Adrenal gland (tissue), 12 donors: ENCODE results near the gene IPO11. TPM values are rescaled to one million over a fixed set of nuclear protein-coding genes. Genes with fewer than 3 reads are reported as not detected.

Experiments used
- DNase-seq, 7 donors: peaks; one replicate each; pipeline ENCODE4 v3.0.0-alpha.2; 2019 to 2020
- H3K27ac ChIP-seq, 5 donors: fragments of 200-600 bp; sonication (generic) in 4 of 5; 1 replicate in 3 of 5; 2 replicates in 2 of 5; pipeline versions ENCODE4 v1.5.1 to v1.8.0; 2016 to 2020; ENCODE audit warnings: mild to moderate bottlenecking in 1 of 5
- H3K27me3 ChIP-seq: fragments of 200-600 bp; 2 replicates; pipeline ENCODE4 v1.8.0; 2021
- H3K36me3 ChIP-seq, 2 donors: fragments of 200-600 bp; replicated peaks in 1 of 2; 1 replicate in 1 of 2; 2 replicates in 1 of 2; pipeline versions ENCODE4 v1.5.1 to v1.8.0; 2018 to 2022
- H3K4me1 ChIP-seq, 2 donors: fragments of 200-600 bp; replicated peaks in 1 of 2; 1 replicate in 1 of 2; 2 replicates in 1 of 2; pipeline versions ENCODE4 v1.5.1 to v1.8.0; 2018 to 2021
- H3K4me3 ChIP-seq, 4 donors: fragments of 200-600 bp; sonication (generic) in 3 of 4; one replicate each; pipeline ENCODE4 v1.5.1; 2016 to 2018
- H3K9me3 ChIP-seq, 3 donors: fragments of 200-600 bp; sonication (generic) in 1 of 3; replicated peaks in 1 of 3; 1 replicate in 2 of 3; 2 replicates in 1 of 3; pipeline versions ENCODE4 v1.5.1 to v1.8.0; 2016 to 2021
- POLR2A ChIP-seq, 2 donors: fragments of 450-650 bp; IDR thresholded peaks; one replicate each; pipeline ENCODE4 v1.6.1; 2017; ENCODE audit warnings: antibody characterized with exemption in 2 of 2, mild to moderate bottlenecking in 2 of 2, moderate library complexity in 1 of 2
- WGBS, 4 donors: extraction: QIAGEN DNeasy Blood & Tissue Kit in 2 of 4; methylation state at CpG; one replicate each; pipeline versions ENCODE4 v1.1.5 to v1.1.7; 2013 to 2017; 5-methylcytosine and 5-hydroxymethylcytosine counted together
- intact Hi-C, 2 donors: fragments of 100-400 bp; cut with DNase I; formaldehyde crosslinking; loops; one replicate each; pipeline versions ENCODE4 v1.14.1 to v1.15.0; 2022 to 2023
- polyA plus RNA-seq, 3 donors: library from polyadenylated mRNA; stranded (reverse); fragments of 200-250 nt in 2 of 3; fragments of 350-450 nt in 1 of 3; fragmentation: Illumina TruSeq in 1 of 3; extraction: RNeasy Lipid Tissue Mini Kit (QIAGEN cat#74804) in 1 of 3; gene quantifications; one replicate each; pipeline ENCODE4 v1.2.3, GENCODE V29; 2013 to 2014
- total RNA-seq, 9 donors: library from RNA; depleted of rRNA in 4 of 9; stranded (reverse); fragments of >200 nt in 4 of 9; fragments of 120-200 nt in 1 of 9; fragmentation: NEBNext Ultra II Directional in 1 of 9; extraction: Animal tissue kit (Norgen Biotek cat#: 25700) in 1 of 9; gene quantifications; one replicate each; pipeline versions ENCODE4 v1.1.0 to v1.2.4, GENCODE V29; 2013 to 2023
- TF ChIP-seq, protein P1 (sequence below), 6 experiments: fragments of 450-650 bp in 4 of 6; fragments of 200-600 bp in 2 of 6; sonication (generic) in 1 of 6; IDR thresholded peaks; 1 replicate in 5 of 6; 2 replicates in 1 of 6; pipeline versions ENCODE4 v1.5.1 to v1.8.0; 2016 to 2021; ENCODE audit warnings: antibody characterized with exemption in 6 of 6, mild to moderate bottlenecking in 2 of 6, moderate library complexity in 1 of 6
- donor health status: healthy with polysubstance abuse.
- donor health status: Bipolar disorder and iron deficiency.
- donor health status: DM: yes; HTN: yes; CAD: no.
- donor health status: DM: no; HTN: no; CAD: no.
- donor health status: DM: no; HTN: no; CAD: no.
- donor health status: DM: yes; HTN: yes; CAD: no.

Gene IPO11
- total and polyA plus RNA-seq, 12 donors = 6.0 to 33.3 (median 23.7) TPM

GRCh38 chr5:62419609-62420008, 7.0 kb downstream of the IPO11 start:
- Histone ChIP-seq H3K4me3 (no peak overlapping the region), H3K9me3 (no peaks in the 10 kb centered on the region), H3K36me3 (no peaks in the 10 kb centered on the region), H3K4me1 (no peaks in the 10 kb centered on the region), H3K27me3 (no peaks in the 10 kb centered on the region), H3K27ac (no peak overlapping the region)
- no peak for DNase-seq
- 85 to 100% (median 95%) methylated on average over 3 of the region's 3 CpGs for WGBS, 4 donors
- intact Hi-C loops = no loop called here
- no peak for TF ChIP-seq POLR2A (IDR thresholded peaks at IDR 0.05)
- TF ChIP-seq, protein P1, sequence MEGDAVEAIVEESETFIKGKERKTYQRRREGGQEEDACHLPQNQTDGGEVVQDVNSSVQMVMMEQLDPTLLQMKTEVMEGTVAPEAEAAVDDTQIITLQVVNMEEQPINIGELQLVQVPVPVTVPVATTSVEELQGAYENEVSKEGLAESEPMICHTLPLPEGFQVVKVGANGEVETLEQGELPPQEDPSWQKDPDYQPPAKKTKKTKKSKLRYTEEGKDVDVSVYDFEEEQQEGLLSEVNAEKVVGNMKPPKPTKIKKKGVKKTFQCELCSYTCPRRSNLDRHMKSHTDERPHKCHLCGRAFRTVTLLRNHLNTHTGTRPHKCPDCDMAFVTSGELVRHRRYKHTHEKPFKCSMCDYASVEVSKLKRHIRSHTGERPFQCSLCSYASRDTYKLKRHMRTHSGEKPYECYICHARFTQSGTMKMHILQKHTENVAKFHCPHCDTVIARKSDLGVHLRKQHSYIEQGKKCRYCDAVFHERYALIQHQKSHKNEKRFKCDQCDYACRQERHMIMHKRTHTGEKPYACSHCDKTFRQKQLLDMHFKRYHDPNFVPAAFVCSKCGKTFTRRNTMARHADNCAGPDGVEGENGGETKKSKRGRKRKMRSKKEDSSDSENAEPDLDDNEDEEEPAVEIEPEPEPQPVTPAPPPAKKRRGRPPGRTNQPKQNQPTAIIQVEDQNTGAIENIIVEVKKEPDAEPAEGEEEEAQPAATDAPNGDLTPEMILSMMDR (IDR thresholded peaks at IDR 0.05) = no peak

GRCh38 chr5:62421414-62421813, 8.9 kb downstream of the IPO11 start:
- TF ChIP-seq, protein P1 (IDR thresholded peaks at IDR 0.05) = no peak
- TF ChIP-seq POLR2A (IDR thresholded peaks at IDR 0.05) = no peak
- Histone ChIP-seq H3K27ac (no peak overlapping the region), H3K4me3 (no peak overlapping the region), H3K36me3 (no peaks in the 10 kb centered on the region), H3K4me1 (no peaks in the 10 kb centered on the region), H3K9me3 (no peaks in the 10 kb centered on the region), H3K27me3 (no peaks in the 10 kb centered on the region)
- intact Hi-C loops = no loop called here
- DNase-seq = no peak
- 38 to 71% (median 66%) methylated on average over 1 of the region's 1 CpG for WGBS, 4 donors

DNA sequence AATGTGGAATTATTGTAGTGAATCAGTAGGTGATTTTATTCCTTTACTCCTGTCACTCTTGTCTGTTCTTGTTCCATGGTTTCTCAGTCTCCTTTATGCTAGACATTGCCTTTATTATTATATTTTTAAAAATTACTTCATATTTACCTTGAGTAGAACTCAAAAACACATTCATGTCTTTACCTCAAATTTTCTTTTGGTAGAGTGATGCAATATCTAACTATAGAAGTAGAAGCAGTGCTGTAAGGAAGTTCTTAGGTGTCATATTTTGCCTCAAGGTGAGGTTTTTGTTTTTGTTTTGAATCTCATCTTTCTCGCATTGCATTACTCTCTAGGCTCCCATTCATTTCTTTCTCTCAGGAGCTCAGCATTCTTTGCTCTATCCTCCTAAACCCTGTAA, 12.2 kb downstream of the IPO11 start:
- intact Hi-C loops = no loop called here

GRCh38 chr5:62431735-62432620, 19.4 kb downstream of the IPO11 start:
- Histone ChIP-seq H3K27ac (peak overlapping the region in 2 of 5 donors; percentile 2 to 50), H3K4me1 (peaks cover 0 to 17% of the 10 kb centered on the region in 2 donors), H3K36me3 (no peaks in the 10 kb centered on the region), H3K27me3 (no peaks in the 10 kb centered on the region), H3K4me3 (no peak overlapping the region), H3K9me3 (no peaks in the 10 kb centered on the region)
- no peak for TF ChIP-seq POLR2A (IDR thresholded peaks at IDR 0.05)
- TF ChIP-seq, protein P1 (IDR thresholded peaks at IDR 0.05) = no peak
- intact Hi-C loops = no loop called here
- 72 to 86% (median 77%) methylated on average over 11 of the region's 11 CpGs for WGBS, 4 donors
- no peak for DNase-seq

More for the DNA sequence above, 12.2 kb downstream of the IPO11 start:
- H3K27ac ChIP-seq = no peak overlapping the region
- H3K36me3 ChIP-seq = no peaks in the 10 kb centered on the region
- H3K4me3 ChIP-seq = no peak overlapping the region
- no peaks in the 10 kb centered on the region for H3K27me3 ChIP-seq
- WGBS, 4 donors = 96 to 100% (median 97%) methylated on average over 1 of the region's 1 CpG
- no peaks in the 10 kb centered on the region for H3K4me1 ChIP-seq
- TF ChIP-seq POLR2A (IDR thresholded peaks at IDR 0.05) = no peak
- TF ChIP-seq, protein P1 (IDR thresholded peaks at IDR 0.05) = no peak
- DNase-seq = no peak
- H3K9me3 ChIP-seq = no peaks in the 10 kb centered on the region
